Ovary (tissue), 3 donors: ENCODE results near the gene GOLGA2.

Experiments used
- CTCF ChIP-seq, 3 donors: fragments of 450-650 bp in 2 of 3; fragments of 200-600 bp in 1 of 3; IDR thresholded peaks; one replicate each; pipeline versions ENCODE4 v1.5.1 to v1.8.0; 2016 to 2022; ENCODE audit warnings: antibody characterized with exemption in 3 of 3, mild to moderate bottlenecking in 1 of 3
- EP300 ChIP-seq: sonication (generic); formaldehyde crosslinking; IDR thresholded peaks from one replicate; pipeline ENCODE4 v1.6.1; 2017; ENCODE audit warnings: antibody characterized with exemption
- POLR2A ChIP-seq: fragments of 450-650 bp; IDR thresholded peaks from one replicate; pipeline ENCODE4 v1.6.1; 2017; ENCODE audit warnings: antibody characterized with exemption, mild to moderate bottlenecking, moderate library complexity
- donor health status: DM: no; HTN: no; CAD: no.

DNA sequence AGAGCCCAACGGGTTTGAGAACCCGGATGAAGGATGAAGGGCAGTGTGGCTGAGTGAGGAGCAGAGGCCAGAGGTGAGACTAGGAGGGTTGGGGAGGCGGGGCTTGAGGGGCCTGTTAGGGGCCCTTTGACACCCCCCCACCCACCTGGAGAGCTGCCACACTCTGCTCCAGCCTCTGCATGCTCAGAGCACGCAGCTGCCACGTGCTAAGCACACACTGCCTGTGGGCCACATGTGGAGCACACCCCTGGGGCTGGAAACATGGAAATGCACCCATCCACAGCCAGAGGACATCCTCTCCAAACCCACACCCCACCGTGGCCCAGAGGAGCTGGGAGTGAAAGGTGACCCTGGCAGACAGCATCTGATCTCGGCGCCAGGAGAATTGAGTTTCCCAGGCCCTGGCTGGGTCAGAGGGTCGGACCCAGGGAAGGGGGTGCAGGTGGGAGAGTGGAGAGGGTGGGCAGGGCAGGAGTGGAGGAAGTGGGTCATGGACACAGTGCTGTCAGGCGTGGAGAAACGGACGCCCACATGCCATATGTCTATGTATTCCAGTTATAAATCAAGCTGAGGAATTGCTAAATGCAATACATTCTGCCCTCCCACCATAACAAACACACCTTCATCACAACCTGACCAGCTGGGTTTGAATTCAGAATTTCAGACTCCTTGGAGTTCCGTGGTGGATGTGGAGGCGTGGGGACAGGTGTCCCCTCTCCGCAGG, 66.7 kb downstream of the GOLGA2 start:
- TF ChIP-seq CTCF (IDR thresholded peaks at IDR 0.05) (no peak), EP300 (no peak), POLR2A (no peak)
